ENCODE measurements around the gene CPT1C. TPM values are rescaled to one million over a fixed set of nuclear protein-coding genes. Genes with fewer than 3 reads are reported as not detected.

Gene CPT1C
- total and polyA plus RNA-seq, 10 donors, result 5.2 to 17.0 (median 15.5) TPM

- no peak for DNase-seq
- H3K9me3 ChIP-seq, result no peaks in the 10 kb centered on the region
- TF ChIP-seq POLR2AphosphoS5 (IDR thresholded peaks at IDR 0.05) (no peak), CTCF (IDR thresholded peaks at IDR 0.05 in 8 of 11, conservative IDR thresholded peaks at IDR 0.05 in 3 of 11) (no peak), POLR2A (IDR thresholded peaks at IDR 0.05) (no peak)
- peaks cover 15 to 74% (median 54%) of the 10 kb centered on the region in 6 donors for H3K4me1 ChIP-seq
- peak overlapping the region in 1 of 8 donors; percentile 95 for H3K27ac ChIP-seq
- H3K36me3 ChIP-seq, result peaks cover 0 to 41% (median 27%) of the 10 kb centered on the region in 6 donors
- peak overlapping the region in 2 of 8 donors; percentile 90 to 98 for H3K4me3 ChIP-seq
- intact Hi-C loops (cut with DNase I; ENCODE audit: low total_unique reads), result no loop called here
- no peaks in the 10 kb centered on the region for H3K27me3 ChIP-seq (replicated peaks in 1 of 7)
- WGBS, 5 donors, result 63 to 82% (median 71%) methylated on average over 2 of the region's 2 CpGs
Measured at GRCh38 chr19:49643466-49643865, 47.5 kb upstream of the CPT1C start.

GRCh38 chr19:49645592-49645991 is 45.3 kb upstream of the CPT1C start:
- H3K27me3 ChIP-seq (replicated peaks in 1 of 7), result no peaks in the 10 kb centered on the region
- TF ChIP-seq POLR2AphosphoS5 (IDR thresholded peaks at IDR 0.05) (peak in 1 of 3 donors; percentile 9), POLR2A (IDR thresholded peaks at IDR 0.05) (no peak), CTCF (IDR thresholded peaks at IDR 0.05 in 8 of 11, conservative IDR thresholded peaks at IDR 0.05 in 3 of 11) (no peak)
- intact Hi-C loops (cut with DNase I; ENCODE audit: low total_unique reads), result no loop called here
- H3K36me3 ChIP-seq, result peaks cover 0 to 62% (median 41%) of the 10 kb centered on the region in 6 donors
- H3K9me3 ChIP-seq, result no peaks in the 10 kb centered on the region
- 90 to 97% (median 92%) methylated on average over 7 to 11 of the region's 11 CpGs for WGBS, 5 donors
- peak overlapping the region in 1 of 8 donors; percentile 4 for H3K27ac ChIP-seq
- peaks cover 11 to 68% (median 46%) of the 10 kb centered on the region in 6 donors for H3K4me1 ChIP-seq
- no peak overlapping the region for H3K4me3 ChIP-seq
- DNase-seq, result no peak

GRCh38 chr19:49645995-49646394 is 44.9 kb upstream of the CPT1C start:
- intact Hi-C loops (cut with DNase I; ENCODE audit: low total_unique reads), result no loop called here
- 90 to 96% (median 93%) methylated on average over 10 to 13 of the region's 13 CpGs for WGBS, 5 donors
- Histone ChIP-seq H3K27me3 (replicated peaks in 1 of 7) (no peaks in the 10 kb centered on the region), H3K4me3 (no peak overlapping the region), H3K27ac (peak overlapping the region in 1 of 8 donors; percentile 4), H3K4me1 (peaks cover 11 to 66% (median 43%) of the 10 kb centered on the region in 6 donors), H3K9me3 (no peaks in the 10 kb centered on the region), H3K36me3 (peaks cover 0 to 67% (median 43%) of the 10 kb centered on the region in 6 donors)
- TF ChIP-seq POLR2AphosphoS5 (IDR thresholded peaks at IDR 0.05) (no peak), CTCF (IDR thresholded peaks at IDR 0.05 in 8 of 11, conservative IDR thresholded peaks at IDR 0.05 in 3 of 11) (no peak), POLR2A (IDR thresholded peaks at IDR 0.05) (no peak)
- no peak for DNase-seq

GRCh38 chr19:49646586-49646985 is 44.3 kb upstream of the CPT1C start:
- no peak overlapping the region for H3K4me3 ChIP-seq
- no peak overlapping the region for H3K27ac ChIP-seq
- no peaks in the 10 kb centered on the region for H3K27me3 ChIP-seq (replicated peaks in 1 of 7)
- H3K4me1 ChIP-seq, result peaks cover 11 to 65% (median 38%) of the 10 kb centered on the region in 6 donors
- H3K36me3 ChIP-seq, result peaks cover 0 to 72% (median 49%) of the 10 kb centered on the region in 6 donors
- H3K9me3 ChIP-seq, result no peaks in the 10 kb centered on the region
- intact Hi-C loops (cut with DNase I; ENCODE audit: low total_unique reads), result no loop called here
- TF ChIP-seq POLR2A (IDR thresholded peaks at IDR 0.05), result no peak
- TF ChIP-seq POLR2AphosphoS5 (IDR thresholded peaks at IDR 0.05), result peak in 1 of 3 donors; percentile 40
- no peak for TF ChIP-seq CTCF (IDR thresholded peaks at IDR 0.05 in 8 of 11, conservative IDR thresholded peaks at IDR 0.05 in 3 of 11)
- DNase-seq, result no peak
- 93 to 96% (median 95%) methylated on average over 17 of the region's 17 CpGs for WGBS, 5 donors

Data from spleen (tissue), 11 donors.